GM20000 (cell line): ENCODE data around the gene SP8.
A peak's percentile ranks its signal among the peaks of the same experiment; 100 is the strongest.
"Not testable (repeated sequence)": the region's sequence is repeated elsewhere in the genome, so short reads cannot be mapped to it uniquely, and the experiment has no call there.

Source experiments
- DNase-seq: peaks from one replicate; pipeline ENCODE4 v3.0.0; 2012; ENCODE audit warnings: low spot score
- CTCF ChIP-seq: IDR thresholded peaks from 2 replicates; pipeline ENCODE4 v1.5.1; 2012; ENCODE audit warnings: mild to moderate bottlenecking, control low read depth; ENCODE audit errors: extremely low read depth, missing control alignments

Gene SP8

GRCh38 chr7:20786779-20787659, at the start of gene SP8:
Gene SP8, minus strand, starts transcription at chr7:20786886. Its CDS starts 88 bp downstream, at chr7:20786798.
- no peak for TF ChIP-seq CTCF
- DNase-seq = peak; percentile 67

- DNase-seq = not testable (repeated sequence)
Measured at GRCh38 chr7:20836424-20836823, 49.7 kb upstream of the SP8 start.

GRCh38 chr7:20835111-20835750, 48.5 kb upstream of the SP8 start:
- no peak for DNase-seq
- TF ChIP-seq CTCF = no peak

DNA sequence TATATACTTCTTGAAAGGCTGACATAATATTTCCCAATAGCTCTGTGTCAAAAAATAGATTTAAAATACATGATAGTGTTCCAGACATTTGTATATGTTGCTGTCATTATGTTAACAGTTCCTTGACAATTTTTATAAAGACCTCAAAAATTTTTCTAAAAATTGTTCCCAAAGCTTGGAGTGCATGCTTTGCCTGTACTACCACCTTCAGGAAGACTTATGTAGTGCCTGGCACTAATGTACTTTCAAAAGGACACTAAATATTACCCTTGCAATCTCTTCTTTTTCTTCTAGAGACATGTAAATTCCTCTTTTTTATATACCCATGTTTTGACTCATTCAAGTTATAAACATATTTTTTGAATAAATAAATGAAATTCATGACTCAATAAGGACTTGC, 48.0 kb upstream of the SP8 start:
- no peak for TF ChIP-seq CTCF
- no peak for DNase-seq

DNA sequence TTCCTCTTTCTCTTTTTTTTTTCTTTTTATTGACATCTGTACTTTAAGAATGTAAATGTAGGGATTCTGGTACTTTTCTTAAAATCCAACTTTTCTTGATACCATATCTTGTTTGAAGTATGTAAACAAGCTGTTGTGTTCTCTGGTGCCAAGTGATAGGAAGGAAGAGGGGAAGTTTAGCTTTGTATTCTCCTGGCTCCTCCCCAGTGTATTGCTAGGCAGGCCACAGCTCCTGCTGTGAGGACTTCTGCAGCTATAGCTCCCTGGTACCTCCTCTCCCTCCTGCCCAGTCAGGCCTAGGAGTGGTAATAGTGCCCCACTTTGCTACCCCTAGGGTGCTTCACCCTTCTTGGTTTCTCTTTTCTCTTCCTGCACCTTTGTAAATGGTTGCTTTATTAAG, 45.3 kb upstream of the SP8 start:
- DNase-seq = no peak
- TF ChIP-seq CTCF = no peak

DNA sequence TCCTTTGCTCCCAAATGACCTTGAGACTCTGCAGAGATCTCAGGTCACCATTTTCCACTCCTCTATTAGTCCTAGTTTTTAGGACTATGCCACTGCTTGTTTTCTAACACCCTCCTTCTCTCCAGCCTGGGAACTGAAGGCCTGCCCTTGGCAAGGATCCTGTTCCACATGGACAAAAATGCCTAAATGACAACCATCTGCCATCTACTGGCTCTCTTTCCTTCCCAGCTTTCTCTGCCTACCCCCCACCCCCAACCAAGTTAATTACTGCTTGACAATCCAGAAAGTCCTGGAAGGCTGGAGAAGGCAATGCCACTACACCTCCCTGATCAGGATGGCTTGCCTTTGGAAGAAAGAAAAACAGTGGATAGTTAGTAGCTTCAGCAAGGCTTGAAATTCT, 44.8 kb upstream of the SP8 start:
- no peak for DNase-seq
- TF ChIP-seq CTCF = no peak

- DNase-seq = no peak
- TF ChIP-seq CTCF = no peak
Measured at GRCh38 chr7:20828947-20829346, 42.3 kb upstream of the SP8 start.
